C4-2B (cell line): ENCODE data around the gene SIM1.

Experiments used
- ZFX ChIP-seq: fragments of 450-650 bp; IDR thresholded peaks from 2 replicates; pipeline ENCODE4 v1.6.1; 2017
- TF ChIP-seq, protein P1 (sequence below): fragments of 450-650 bp; conservative IDR thresholded peaks from 2 replicates; pipeline ENCODE4 v1.5.1; 2017; ENCODE audit warnings: mild to moderate bottlenecking

DNA sequence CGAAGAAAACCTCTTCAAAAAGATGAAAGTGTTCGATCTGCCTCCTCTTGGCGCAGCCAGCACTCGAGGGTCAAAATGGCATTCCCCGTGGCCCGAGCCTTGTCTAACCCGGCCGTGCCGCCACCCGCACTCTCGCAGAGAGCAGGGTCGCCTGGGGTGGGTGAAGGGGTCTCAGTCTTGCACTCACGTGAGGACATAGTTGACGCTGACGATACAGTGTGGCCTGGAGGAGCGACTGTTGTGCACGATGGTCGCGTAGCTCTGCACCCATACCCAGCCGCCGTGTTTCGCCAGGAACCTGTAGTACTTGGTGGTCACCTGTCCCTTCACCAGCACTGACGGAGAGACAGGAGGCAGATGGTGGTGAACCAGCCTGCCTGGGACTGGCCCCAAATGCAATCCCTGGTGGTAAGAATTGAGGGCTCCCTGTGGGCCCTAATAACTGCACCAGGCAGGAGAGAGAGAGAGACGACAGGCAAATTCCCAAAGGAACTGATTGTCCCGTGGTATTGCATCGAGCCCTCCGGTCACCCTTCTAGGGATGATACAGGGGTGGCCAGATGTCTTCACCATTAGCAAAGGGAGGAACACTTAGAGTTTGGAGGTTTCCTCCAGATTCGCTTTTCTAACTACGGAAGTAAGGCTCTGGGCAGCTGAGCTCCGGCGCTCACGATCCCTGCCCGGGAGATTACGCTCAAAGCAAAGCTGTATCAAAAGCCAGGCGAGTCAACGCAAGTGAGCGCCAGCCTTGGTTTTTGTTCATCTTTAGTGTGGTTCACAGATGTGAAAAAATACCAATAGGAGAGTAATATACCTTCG, 17.4 kb downstream of the SIM1 start:
- TF ChIP-seq, protein P1, sequence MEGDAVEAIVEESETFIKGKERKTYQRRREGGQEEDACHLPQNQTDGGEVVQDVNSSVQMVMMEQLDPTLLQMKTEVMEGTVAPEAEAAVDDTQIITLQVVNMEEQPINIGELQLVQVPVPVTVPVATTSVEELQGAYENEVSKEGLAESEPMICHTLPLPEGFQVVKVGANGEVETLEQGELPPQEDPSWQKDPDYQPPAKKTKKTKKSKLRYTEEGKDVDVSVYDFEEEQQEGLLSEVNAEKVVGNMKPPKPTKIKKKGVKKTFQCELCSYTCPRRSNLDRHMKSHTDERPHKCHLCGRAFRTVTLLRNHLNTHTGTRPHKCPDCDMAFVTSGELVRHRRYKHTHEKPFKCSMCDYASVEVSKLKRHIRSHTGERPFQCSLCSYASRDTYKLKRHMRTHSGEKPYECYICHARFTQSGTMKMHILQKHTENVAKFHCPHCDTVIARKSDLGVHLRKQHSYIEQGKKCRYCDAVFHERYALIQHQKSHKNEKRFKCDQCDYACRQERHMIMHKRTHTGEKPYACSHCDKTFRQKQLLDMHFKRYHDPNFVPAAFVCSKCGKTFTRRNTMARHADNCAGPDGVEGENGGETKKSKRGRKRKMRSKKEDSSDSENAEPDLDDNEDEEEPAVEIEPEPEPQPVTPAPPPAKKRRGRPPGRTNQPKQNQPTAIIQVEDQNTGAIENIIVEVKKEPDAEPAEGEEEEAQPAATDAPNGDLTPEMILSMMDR: no peak
- TF ChIP-seq ZFX: no peak
